PFSK-1 (cell line): Measurements from ENCODE around the gene AFAP1L1.

Experiments used
- FOXP2 ChIP-seq: optimal IDR thresholded peaks from 2 replicates; pipeline ENCODE3; 2011; ENCODE audit warnings: borderline replicate concordance, control low read depth, inconsistent platforms; ENCODE audit not compliant: insufficient read depth; ENCODE audit errors: extremely low read length, extremely low read depth
- POLR2AphosphoS5 ChIP-seq: IDR thresholded peaks from 2 replicates; pipeline ENCODE4 v1.6.1; 2012; ENCODE audit warnings: low read depth, mild to moderate bottlenecking, control low read depth, low read length, moderate library complexity
- REST ChIP-seq, 2 experiments: IDR thresholded peaks; 2 replicates each; pipeline versions ENCODE4 v1.6.1 to v1.8.0; 2011 to 2012; ENCODE audit warnings: low read depth in 2 of 2, low read length in 2 of 2, control low read depth in 1 of 2, inconsistent platforms in 1 of 2, mild to moderate bottlenecking in 1 of 2, moderate library complexity in 1 of 2; ENCODE audit not compliant: insufficient read depth in 1 of 2
- SIN3A ChIP-seq: IDR thresholded peaks from 2 replicates; pipeline ENCODE4 v1.6.1; 2012; ENCODE audit warnings: mild to moderate bottlenecking, low read length, moderate library complexity, borderline replicate concordance; ENCODE audit not compliant: insufficient read depth
- TAF1 ChIP-seq: IDR thresholded peaks from 2 replicates; pipeline ENCODE4 v1.6.1; 2012; ENCODE audit warnings: low read length, control low read depth, borderline replicate concordance; ENCODE audit not compliant: insufficient read depth

The AFAP1L1 gene

GRCh38 chr5:149257889-149258705 is 13.6 kb upstream of the AFAP1L1 start:
- TF ChIP-seq TAF1 (no peak), POLR2AphosphoS5 (no peak), SIN3A (no peak), REST (IDR thresholded peaks at IDR 0.05; ENCODE audit: insufficient read depth in 1 of 2, low read depth in 2 of 2, low read length in 2 of 2) (no peak), FOXP2 (no peak)

GRCh38 chr5:149260761-149261160 is 10.9 kb upstream of the AFAP1L1 start:
- TF ChIP-seq SIN3A (no peak), FOXP2 (no peak), POLR2AphosphoS5 (no peak), REST (IDR thresholded peaks at IDR 0.05; ENCODE audit: insufficient read depth in 1 of 2, low read depth in 2 of 2, low read length in 2 of 2) (no peak), TAF1 (no peak)

- TF ChIP-seq POLR2AphosphoS5, result no peak
- no peak for TF ChIP-seq TAF1
- TF ChIP-seq FOXP2, result no peak
- no peak for TF ChIP-seq SIN3A
- TF ChIP-seq REST (IDR thresholded peaks at IDR 0.05; ENCODE audit: insufficient read depth in 1 of 2, low read depth in 2 of 2, low read length in 2 of 2), result no peak
Observed at GRCh38 chr5:149261246-149261645, 10.4 kb upstream of the AFAP1L1 start.

GRCh38 chr5:149262315-149262714 is 9.3 kb upstream of the AFAP1L1 start:
- TF ChIP-seq REST (IDR thresholded peaks at IDR 0.05; ENCODE audit: insufficient read depth in 1 of 2, low read depth in 2 of 2, low read length in 2 of 2) (no peak), SIN3A (no peak), POLR2AphosphoS5 (no peak), TAF1 (no peak), FOXP2 (no peak)
